Stimulated activated CD4-positive, alpha-beta T cell treated with anti-CD3 and anti-CD28 coated beads, Interleukin-15, amount 100 ng/mL, for 24 hours (primary cell): ENCODE data around the gene KDM4B.

ENCODE experiments used
- DNase-seq: peaks from one replicate; pipeline ENCODE4 v3.0.0-alpha.2; 2020

KDM4B gene

DNA sequence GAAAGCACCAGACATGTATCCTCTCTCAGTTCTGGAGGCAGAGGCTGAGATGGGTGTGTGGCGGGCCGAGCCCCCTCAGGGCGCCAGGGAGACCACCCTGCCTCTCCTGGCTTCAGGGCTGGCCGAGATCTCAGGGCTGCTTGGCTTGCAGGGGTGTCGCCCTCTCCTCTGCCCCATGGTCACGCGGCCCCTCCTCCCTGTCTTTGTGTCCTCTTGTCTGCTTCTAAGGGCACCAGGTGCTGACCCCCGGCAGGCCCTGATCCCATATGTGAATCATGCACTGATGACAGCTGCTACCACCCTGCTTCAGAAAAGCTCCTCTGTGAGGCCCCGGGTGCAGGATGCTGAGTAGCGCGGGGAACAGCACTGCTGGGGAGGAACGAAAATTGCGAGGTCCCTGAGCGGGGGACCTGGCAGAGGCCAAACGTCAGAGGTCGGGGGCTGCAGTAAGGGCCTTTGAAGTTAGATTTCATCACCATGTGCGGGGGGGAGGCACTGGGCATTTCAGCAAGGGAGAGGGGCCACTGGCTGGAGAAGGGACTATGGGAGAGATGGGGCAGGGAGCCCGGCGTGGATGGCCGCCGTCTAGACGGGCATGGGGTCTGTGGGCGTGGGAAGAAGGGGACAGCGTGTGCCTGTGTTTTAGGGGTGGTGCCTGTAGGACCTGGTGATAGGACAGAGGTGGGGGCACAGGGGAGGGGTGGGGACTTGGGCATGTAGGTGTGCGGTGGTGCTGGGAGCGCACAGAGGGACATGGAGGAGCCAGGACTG is 125.2 kb downstream of the KDM4B start:
- DNase-seq = no peak

DNA sequence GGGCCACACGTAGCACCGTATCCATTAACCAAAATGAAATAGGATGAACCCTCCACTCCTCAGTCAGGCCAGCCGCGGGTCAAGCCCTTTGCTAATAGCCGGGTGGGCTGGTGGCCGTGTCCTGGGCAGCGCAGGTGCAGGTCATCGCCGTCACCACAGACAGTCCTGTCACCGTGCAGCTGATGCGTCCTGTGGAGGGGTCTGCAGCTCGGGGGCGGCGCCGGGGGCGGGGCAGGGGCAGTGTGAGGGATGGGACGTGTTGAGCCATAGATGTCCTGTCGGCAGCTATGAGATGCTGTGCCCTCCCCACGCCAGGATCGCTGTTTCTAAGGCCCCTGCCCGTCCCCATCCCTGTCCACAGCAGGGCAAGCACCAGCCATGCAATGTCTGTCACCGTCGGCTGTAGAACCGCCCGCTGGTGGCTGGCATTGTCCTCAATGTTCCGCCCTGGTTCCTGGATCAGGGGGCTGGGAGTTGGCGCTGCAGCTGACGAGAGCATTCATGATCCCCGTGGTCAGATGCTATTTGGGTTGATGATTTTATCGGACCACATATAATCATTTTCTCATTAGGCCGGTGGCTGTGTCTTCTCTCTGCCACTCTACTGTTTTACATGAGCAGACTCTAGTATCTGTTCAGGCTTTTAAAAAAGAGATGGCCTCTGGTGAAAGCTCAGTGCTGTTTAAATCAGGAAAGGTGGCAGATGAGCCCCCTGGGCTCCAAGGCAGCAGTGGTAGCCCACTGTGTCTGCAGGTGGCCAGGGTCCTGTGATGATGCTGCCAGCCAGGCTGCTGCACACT is 126.1 kb downstream of the KDM4B start:
- DNase-seq = no peak

DNA sequence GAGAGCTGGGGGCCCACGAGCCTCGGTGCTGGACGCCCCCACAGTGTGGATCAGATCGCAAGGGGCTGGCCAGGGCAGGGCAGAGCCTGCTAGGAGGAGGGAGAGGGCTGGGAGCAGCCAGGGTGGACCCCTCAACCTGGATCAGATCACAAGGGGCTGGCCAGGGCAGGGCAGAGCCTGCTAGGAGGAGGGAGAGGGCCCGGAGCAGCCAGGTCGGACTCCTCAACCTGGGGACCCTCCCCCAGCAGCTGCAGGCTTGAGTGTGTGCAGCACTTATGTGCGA is 126.6 kb downstream of the KDM4B start:
- no peak for DNase-seq

DNA sequence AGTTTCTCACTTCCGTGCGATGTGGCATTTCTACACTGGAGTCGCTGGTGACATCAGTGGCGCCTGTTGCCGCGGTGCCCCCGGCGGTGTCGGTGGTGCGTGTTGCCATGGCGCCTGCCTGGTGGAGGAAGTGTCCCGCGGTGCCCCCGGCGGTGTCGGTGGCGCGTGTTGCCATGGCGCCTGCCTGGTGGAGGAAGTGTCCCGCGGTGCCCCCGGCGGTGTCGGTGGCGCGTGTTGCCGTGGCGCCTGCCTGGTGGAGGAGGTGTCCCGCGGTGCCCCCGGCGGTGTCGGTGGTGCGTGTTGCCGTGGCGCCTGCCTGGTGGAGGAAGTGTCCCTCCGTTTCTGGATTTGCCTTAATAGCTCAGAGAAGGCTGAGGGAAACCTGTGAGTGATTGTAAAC is 127.6 kb downstream of the KDM4B start:
- no peak for DNase-seq

DNA sequence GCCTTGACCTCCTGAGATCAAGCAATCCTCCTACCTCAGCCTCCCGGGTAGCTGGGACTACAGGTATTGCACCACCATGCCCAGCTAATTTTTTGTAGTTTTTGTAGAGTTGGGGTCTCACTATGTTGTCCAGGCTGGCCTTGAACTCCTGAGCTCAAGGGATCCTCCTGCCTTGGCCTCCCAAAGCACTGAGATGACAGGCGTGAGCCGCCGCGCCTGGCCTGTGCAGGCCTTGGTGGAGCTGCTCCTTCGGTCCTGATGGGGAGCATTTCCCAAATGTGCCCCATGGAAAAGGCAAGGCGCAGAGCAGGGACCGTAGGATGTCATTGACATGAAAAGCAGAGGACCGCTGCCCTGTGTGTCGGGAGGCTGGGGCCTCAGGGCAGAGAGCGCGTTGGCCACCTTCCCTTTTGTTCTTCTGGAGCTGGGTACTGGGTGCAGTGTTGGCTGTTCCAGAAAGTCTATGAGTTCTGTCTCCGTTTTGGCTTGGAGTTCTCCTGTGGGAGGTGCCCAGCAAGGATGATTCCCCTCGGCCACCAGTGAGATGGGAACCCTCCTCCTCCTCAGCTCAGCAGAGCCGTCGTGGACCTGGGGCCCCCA is 128.5 kb downstream of the KDM4B start:
- no peak for DNase-seq

DNA sequence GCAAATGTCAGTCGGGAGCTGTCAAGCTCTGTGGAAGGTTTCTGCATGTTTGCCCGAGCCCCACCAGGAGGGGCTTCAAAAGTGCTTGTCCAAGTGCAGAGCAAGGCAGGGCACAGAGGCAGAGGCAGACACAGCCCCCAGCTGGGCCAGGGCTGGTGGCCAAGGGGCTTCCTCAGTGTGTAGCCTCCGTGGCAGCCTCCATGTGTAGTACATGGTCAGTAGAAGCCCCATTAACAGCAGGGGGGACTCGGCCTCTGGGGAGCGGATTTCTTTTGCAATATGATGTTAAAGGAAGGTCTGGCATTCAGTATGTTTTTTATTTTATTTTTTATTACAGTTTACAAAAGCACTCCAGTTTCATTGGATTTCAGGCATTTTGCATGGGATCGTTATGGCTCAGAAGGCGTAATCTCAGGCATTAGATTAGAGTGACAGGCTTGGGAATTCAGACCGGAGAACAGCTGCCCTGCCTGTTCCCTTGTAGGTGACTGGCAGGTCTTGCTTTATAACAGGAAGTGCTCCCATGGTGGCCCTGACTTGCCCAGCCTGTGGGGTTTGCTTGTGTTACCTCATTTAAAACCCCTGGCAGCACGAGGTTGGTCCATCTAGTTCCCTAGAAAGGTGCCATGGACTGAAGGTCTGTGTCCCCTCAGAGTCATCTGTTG is 129.2 kb downstream of the KDM4B start:
- DNase-seq = no peak

DNA sequence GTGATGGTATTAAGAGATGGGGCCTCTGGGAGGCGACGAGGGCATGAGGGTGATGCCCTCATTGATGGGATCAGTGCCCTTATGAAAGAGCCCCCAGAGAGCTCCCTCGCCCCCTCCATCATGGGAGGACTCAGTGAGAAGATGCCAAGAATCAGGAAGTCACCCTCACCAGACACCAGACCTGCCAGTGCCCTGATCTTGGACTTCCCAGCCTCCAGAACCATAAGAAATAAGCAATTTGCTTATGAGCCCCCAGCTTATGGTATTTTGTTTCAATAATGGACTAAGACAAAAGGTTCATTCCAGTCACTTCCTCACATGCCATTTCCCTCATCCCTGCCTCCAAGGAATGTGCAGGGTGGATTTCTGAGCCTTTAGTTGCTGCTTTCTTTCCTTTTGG is 129.7 kb downstream of the KDM4B start:
- DNase-seq = no peak

DNA sequence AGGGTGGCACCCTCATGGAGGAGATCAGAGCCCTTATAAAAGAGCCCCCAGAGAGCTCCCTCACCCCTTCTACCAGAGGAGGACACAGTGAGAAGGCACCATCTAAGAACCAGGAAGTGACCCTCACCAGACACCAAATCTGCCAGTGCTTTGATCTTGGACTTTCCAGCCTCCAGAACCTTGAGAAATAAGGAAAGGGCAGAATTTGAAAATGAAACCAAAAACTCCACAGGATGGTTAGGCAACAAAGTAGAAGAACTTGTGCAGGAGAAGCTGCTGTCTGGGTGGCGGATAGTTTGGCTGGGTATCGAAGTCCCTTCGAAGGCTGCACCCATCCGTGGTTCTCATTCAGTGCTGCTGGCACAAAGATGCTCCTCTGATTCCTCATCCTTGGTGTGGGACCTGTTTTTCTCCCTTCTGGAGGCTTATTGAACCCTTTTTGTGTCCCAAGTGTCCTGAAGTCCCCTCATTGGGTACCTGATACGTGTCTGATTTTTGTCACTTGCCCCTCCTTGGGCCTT is 130.8 kb downstream of the KDM4B start:
- DNase-seq = no peak

DNA sequence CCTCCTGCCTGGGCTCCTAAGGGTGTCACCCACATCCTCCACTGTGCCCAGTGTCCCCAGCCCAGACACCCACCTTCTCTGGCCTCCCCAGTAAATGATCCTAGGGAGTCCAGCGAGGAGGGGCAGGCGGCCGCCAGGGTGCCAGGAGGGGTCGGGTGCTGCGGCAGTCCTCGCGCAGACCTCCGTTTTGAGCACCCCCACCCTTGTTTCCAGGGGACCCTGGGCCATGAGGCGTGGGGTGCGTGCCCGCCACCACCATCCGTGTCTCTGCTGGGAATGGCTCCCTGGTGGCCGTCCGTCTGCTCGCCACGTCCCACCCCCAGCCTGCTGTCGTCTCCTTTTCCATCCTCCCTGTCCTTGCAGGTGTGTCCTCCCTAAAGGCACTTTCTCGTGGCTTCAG is 133.0 kb downstream of the KDM4B start:
- DNase-seq = no peak

DNA sequence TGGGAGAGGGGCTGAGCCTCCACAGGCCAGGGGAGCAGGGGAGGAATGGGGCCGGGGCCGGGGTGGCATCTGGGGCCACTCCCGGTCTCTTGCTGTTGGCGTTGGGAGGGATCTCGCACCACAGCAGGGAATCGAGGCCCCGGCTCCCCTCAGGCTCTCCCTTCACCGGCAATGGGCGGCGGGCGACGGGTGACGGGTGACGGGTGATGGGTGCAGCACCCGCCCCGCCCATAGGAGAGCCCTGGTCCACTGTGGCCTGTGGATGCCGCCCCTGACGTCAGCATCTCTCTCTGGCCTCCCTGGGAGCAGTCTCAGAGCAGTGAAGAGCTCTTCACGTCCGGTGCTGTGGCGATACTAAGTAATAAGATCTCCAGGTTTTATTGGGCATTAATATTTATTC is 133.6 kb downstream of the KDM4B start:
- no peak for DNase-seq

DNA sequence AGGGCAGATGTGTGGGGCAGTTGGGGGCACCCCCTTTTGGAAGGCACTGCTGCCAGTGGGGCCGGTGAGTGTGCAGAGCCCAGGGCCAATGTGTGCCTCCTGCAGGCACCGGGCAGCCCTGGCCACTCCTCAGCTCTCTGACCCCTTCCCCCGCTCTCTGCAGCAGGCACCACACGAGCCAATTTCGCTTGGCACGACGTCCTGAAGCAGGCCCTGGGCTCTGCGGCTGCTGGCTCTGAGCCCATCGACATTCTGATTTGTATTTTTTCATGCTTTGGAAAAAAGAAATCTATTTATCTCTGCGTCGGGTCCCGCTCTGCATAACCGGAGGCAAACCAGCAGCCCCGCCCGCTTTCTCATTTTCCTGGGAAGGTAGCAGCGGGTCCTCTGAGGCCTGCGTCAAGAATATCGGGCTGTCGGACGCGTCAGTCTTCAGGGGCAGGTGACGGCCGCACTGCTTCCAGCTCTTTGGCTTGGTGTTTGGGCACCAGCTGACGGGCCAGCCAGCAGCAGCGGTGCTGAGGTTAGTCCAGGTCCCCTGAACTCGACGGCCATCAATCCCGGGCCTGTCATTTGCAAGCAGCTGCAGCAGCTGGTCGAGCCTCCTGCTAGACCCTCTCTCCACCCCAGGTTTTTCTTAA is 134.3 kb downstream of the KDM4B start:
- DNase-seq = no peak

DNA sequence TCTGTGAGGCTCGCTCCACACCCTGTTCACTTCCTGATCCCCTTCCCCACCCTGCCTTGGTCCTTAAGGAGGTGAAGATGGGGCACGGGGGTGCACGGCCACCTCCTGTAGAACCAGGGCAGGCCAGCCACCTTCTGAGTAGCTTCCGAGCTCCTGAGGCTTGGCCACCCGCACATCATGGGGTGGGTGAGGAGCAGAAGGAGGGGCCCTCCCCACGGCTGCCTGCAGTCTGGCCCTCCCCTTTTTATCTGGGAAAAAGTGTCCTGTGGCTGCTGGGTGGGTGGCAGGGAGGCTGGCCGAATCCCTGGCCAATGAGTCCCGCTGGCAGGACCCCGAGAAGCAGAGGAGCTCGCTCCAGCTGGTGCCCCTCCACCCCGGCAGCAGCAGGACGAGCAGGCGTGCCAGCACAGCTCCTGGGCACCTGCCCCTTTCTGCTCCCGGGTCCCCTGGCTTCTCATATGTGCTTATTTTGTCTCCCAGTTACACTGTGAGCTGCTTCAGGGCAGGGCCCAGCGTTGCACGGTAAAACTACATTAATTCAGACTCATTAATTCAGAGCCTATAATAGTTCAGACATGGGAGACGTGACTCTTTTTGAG is 135.0 kb downstream of the KDM4B start:
- DNase-seq = no peak

DNA sequence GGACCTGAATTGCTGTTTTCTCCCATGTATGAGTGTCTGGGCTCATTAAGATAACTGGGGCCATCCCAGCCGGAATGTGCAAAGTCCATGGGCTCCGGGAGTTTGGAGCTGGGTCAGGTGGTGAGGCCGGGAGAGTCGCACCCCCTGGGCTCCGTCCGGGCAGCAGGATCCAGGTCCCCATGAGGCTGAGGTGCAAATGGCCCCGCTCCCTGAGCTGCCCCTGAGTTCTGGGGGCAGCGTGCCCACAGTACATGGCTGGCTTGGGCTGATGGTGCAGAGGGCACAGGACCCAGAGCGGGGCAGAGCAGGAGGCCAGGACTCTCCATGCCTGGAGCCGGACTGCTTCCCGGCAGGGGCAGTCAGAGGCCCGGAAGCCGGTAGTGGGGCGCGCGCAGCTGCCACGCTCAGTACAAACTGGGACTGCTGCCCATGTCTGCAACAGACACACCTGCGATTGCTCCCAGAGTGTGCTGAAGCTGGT is 136.0 kb downstream of the KDM4B start:
- no peak for DNase-seq

DNA sequence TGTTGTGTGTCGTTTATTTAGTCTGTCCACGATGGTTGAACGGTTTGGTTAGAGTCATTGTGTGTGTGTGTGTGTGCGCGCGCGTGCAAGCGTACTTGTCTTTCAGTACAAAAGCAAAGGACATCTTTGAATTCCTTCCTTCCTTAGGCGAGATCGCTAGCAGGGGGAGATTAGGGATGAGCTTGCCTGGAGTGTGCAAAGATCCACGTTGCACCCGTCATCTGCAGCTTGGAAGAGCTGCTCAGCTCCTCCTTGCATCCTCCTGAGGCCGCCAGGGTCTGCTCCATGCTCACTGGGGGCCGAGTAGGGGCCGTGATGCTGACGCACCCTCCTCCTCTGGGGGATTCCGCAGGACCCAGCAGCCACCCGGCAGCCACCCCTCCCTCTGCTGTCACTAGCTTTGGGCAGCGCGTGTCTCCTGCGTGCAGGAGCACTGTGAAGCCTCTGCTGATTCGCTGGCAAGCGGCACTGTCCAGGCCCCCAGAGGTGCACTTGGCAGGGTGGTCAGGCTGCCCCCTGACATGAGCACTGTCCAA is 137.3 kb downstream of the KDM4B start:
- DNase-seq = no peak

DNA sequence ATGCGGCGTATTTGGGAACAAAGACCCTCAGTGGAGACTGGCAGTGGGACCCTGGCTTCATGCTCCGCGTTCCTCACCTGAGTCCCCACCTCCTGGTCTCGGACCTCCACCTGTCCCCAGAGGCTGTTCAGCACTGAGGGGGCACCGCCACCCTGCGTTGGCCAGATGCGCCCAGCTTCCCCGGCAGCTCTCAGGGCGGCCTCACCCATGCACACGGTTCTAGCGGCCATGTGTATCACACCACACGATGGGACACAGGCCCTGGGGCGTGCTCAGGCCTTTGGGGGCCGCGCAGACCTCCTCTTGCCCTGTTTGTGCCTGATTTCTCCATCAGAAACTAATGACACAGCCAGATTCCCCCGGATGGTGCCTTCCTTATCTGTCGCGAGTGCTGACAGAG is 138.1 kb downstream of the KDM4B start:
- no peak for DNase-seq

DNA sequence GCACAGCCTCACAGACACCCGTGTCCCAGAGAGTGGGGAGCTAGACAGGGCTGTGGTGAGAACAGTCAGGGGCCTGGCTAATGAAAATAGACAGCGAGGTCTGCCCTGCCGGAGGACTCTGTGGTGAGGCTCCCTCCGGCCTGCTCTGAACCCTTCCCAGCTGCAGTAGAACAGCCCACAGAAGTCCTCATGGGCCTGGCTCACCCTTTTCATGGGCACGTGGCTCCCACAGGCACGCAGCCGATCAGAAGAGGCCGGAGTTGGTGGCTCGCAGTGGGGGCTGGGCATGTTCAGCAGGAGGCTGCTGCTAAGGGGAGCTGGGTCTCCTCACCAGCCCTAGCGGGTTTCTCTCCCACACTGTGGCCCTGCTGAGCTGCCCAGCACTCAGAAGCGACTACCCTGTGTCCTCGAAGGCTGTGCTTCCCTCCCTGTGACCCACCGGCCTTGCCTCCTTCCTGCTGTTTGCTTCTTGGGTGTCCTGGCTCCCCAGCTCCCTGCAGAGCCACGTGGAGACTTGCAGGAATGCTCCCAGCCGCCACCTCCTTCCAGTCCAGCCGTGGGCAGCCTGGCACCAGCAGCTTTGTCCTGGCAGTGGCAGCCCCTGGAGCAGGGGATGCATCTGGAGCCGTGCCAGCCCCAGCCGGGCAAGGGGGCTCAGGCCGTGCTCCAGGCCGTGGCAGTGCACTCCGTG is 138.7 kb downstream of the KDM4B start:
- DNase-seq = no peak

DNA sequence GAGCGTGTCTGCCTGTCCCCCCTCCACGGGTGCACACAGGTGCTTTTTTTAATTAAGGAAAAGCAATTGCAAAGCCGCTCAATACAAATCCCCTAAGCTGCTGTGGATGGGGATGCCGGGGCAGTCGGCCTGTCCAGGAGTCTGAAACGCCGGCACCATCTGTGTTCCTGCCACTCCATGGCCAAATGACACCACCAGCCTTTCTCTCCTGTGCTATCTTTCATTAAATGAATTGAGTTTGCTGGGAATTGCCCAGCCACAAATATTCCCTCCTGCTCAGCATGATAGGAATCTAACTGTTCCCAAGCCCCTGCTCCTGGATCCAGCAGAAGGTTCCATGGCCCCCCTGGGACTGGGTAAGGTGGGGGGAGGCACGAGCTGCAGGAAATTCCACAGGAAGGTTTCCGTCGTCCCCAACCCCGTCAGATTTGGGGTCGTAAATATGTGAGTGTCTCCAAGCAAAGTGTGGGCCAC is 139.2 kb downstream of the KDM4B start:
- DNase-seq = no peak

DNA sequence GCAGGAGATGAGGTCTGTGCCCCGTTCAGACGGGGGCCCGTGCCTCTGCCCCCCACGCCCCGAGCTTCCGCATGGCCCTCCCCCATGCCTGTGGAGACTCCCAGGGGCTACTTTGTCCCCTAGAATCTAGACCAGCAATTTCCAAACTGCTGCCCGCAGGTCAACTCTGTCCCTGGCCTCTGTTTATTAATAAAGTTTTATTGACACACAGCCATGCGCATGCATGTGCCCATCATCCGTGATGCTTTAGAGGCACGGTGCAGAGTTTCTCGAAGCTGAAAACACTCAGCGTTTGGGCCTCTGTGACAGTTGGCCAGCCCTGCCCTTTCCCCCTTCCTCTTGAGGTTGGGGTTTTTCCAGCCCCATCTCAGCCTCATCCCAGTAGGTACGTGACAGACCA is 140.0 kb downstream of the KDM4B start:
- no peak for DNase-seq

DNA sequence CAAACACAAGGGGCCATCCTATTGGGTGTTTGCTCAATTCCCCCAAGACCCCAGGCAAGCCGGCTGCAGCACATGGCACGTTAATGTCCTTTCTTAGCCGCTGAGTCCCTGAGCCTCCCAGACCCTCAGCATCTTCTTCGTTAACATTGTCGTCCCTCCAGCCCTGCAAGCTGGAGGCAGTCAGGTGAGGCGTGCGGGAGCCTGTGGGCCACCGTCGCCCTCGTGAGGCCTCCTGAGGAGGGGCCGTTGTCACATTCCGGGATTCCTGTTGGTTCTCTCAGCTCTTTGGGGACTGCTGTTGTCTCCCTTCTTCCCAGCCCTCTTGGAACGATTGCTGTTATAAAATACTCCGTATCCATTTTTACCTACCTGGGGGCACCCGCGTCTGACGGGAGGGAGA is 140.6 kb downstream of the KDM4B start:
- DNase-seq = no peak

DNA sequence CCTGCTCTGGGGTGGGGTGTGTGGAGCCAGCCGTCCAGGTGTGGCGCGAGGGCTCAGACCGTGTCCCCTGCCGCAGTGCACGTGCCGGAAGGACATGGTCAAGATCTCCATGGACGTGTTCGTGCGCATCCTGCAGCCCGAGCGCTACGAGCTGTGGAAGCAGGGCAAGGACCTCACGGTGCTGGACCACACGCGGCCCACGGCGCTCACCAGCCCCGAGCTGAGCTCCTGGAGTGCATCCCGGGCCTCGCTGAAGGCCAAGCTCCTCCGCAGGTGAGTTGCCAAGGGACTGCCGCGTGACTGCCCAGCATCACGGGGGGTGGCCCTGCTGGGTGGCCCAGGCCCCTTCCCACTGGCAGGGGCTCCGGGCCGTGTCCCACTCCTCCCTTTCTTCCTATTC is 141.6 kb downstream of the KDM4B start:
- no peak for DNase-seq

DNA sequence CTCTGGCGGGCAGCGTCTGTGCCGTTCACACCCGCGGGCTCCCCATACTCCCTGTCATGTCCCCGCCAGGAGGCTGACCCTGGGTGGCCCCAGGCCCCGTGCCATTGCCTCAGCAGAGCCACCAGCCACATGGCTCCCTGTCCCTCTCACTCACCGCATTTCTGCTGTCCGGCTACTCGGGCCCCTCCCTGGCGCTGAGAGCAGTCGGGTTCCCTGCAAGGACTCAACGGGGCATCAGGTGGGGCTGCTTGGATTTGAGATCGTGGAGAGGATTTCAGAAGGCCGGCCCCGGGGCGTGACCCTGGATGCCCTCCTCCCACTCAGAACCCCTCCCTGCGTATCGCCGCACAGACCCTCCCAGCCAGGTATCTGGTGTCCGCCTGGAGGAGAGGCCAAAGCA is 142.1 kb downstream of the KDM4B start:
- no peak for DNase-seq
